Measurements from ENCODE around the gene COL15A1. TPM values are rescaled to one million over a fixed set of nuclear protein-coding genes. Genes with fewer than 3 reads are reported as not detected.

The COL15A1 gene
- total RNA-seq, 1 experiment from 2014 or later: not detected

DNA sequence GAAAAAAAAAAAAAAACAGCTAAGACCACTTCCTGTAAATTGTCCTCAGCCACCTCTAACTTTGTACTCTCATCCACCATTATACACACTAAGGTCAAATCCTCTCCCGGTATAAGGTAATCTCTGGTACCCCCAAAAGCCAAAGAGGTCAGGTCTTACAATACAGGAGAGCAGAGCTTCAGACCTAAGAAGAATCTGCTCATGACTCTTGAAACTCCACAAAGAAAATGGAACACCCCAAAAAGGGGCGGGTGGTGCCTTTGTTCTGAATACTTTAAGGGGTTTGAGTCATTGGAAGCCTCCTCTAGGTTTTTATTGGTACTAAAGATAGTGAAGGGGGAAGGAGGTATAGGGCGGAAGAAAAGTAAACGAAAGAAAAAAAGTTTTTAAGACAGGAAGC lies 69.8 kb downstream of the COL15A1 start:
- H3K27me3 ChIP-seq (ENCODE audit: insufficient read depth, low read length): no peaks in the 10 kb centered on the region

More for the DNA sequence above, 69.8 kb downstream of the COL15A1 start:
- no peak for DNase-seq
- no peak overlapping the region for H3K18ac ChIP-seq (ENCODE audit: insufficient read length, low read depth, low read length)
- no peak overlapping the region for H2AFZ ChIP-seq (ENCODE audit: low read length)
- no peak overlapping the region for H2BK20ac ChIP-seq (ENCODE audit: low read depth, low read length, poor library complexity, severe bottlenecking)
- Mint-ChIP-seq H3K27ac (no peak overlapping the region), H3K36me3 (ENCODE audit: insufficient read depth in 1 of 3, low read depth in 3 of 3) (peaks cover 5 to 23% (median 13%) of the 10 kb centered on the region in 3 experiments; a peak in 6 of 7 replicates), H3K4me1 (no peaks in the 10 kb centered on the region), H3K4me3 (no peak overlapping the region), H3K27me3 (ENCODE audit: low read depth) (no peaks in the 10 kb centered on the region; the same call in 1 of the 2 replicates), H3K9me3 (peaks cover 38 to 46% of the 10 kb centered on the region in 2 experiments)
- no peak overlapping the region for H2BK120ac ChIP-seq (ENCODE audit: low read depth, low read length, poor library complexity, severe bottlenecking)
- H3K23ac ChIP-seq (ENCODE audit: insufficient read length, low read depth, low read length): no peak overlapping the region
- no peaks in the 10 kb centered on the region for H3K79me1 ChIP-seq (ENCODE audit: insufficient read depth, low read depth, low read length, poor library complexity, severe bottlenecking)
- peaks cover 8% of the 10 kb centered on the region for H3K9me3 ChIP-seq (ENCODE audit: control insufficient read depth, low read depth, low read length)
- H4K91ac ChIP-seq (ENCODE audit: insufficient read length, low read depth, low read length): no peak overlapping the region
- H4K20me1 ChIP-seq (ENCODE audit: control insufficient read depth, insufficient read depth, insufficient read length): no peaks in the 10 kb centered on the region
- H3K9ac ChIP-seq (ENCODE audit: extremely low read depth, insufficient read length, low read length): no peak overlapping the region
- H3K4me2 ChIP-seq (ENCODE audit: insufficient read depth, insufficient read length, low read length): no peak overlapping the region
- H2BK5ac ChIP-seq (ENCODE audit: insufficient read length, low read length): no peak overlapping the region
- H2BK15ac ChIP-seq (ENCODE audit: low read depth, low read length): no peak overlapping the region
- no peak overlapping the region for H3K56ac ChIP-seq (ENCODE audit: insufficient read length, low read depth, low read length)
- TF ChIP-seq, protein P1, sequence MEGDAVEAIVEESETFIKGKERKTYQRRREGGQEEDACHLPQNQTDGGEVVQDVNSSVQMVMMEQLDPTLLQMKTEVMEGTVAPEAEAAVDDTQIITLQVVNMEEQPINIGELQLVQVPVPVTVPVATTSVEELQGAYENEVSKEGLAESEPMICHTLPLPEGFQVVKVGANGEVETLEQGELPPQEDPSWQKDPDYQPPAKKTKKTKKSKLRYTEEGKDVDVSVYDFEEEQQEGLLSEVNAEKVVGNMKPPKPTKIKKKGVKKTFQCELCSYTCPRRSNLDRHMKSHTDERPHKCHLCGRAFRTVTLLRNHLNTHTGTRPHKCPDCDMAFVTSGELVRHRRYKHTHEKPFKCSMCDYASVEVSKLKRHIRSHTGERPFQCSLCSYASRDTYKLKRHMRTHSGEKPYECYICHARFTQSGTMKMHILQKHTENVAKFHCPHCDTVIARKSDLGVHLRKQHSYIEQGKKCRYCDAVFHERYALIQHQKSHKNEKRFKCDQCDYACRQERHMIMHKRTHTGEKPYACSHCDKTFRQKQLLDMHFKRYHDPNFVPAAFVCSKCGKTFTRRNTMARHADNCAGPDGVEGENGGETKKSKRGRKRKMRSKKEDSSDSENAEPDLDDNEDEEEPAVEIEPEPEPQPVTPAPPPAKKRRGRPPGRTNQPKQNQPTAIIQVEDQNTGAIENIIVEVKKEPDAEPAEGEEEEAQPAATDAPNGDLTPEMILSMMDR (conservative IDR thresholded peaks at IDR 0.05): no peak
- H3K23me2 ChIP-seq (ENCODE audit: insufficient read length, low read depth, low read length, poor library complexity, severe bottlenecking): no peaks in the 10 kb centered on the region
- no peaks in the 10 kb centered on the region for H3K4me1 ChIP-seq (ENCODE audit: insufficient read depth, low read length)
- H3K79me2 ChIP-seq (ENCODE audit: insufficient read depth, low read length): 0 out of 2 replicates have a peak, but pooled peaks cover 2% of the 10 kb centered on the region
- H3K27ac ChIP-seq (ENCODE audit: insufficient read length, low read depth, low read length): no peak overlapping the region
- H2BK12ac ChIP-seq (ENCODE audit: insufficient read length, low read depth, low read length): no peak overlapping the region
- H3K4ac ChIP-seq (ENCODE audit: low read depth, low read length): no peak overlapping the region
- no peak overlapping the region for H3K14ac ChIP-seq (ENCODE audit: insufficient read depth, low read length)
- H4K5ac ChIP-seq (ENCODE audit: insufficient read length, low read depth, low read length): no peak overlapping the region
- 100% methylated on average over 2 of the region's 4 CpGs for whole genome bisulfite sequencing (ENCODE audit: extremely low coverage, insufficient read length, low lambda C conversion rate)
- H2AK5ac ChIP-seq (ENCODE audit: insufficient read length, low read length): no peak overlapping the region
- no peak overlapping the region for H3T11ph ChIP-seq (ENCODE audit: low read length)
- no peak overlapping the region for H4K8ac ChIP-seq (replicated peaks; ENCODE audit: insufficient read length, low read depth, low read length)
